Skin of body (tissue), 3 donors: ENCODE data around the gene SH2D7. TPM values are rescaled to one million over a fixed set of nuclear protein-coding genes. Genes with fewer than 3 reads are reported as not detected.
"Not testable (repeated sequence)": the region's sequence is repeated elsewhere in the genome, so short reads cannot be mapped to it uniquely, and the experiment has no call there.

Experiments
- DNase-seq: peaks from one replicate; lab custom pipeline; 2025; lab: John Stamatoyannopoulos, UW
- small RNA-seq: library from RNA; depleted of rRNA; stranded (forward); fragments of <200 nt; gene quantifications from one replicate; pipeline ENCODE3, GENCODE V24; 2014; ENCODE audit warnings: low replicate concordance
- total RNA-seq: library from RNA; depleted of rRNA; stranded (reverse); fragments of >200 nt; gene quantifications from one replicate; pipeline ENCODE4 v1.2.3, GENCODE V29; 2014

Gene SH2D7
- total RNA-seq, 1 donor from 2014 or later = not detected

- DNase-seq = peak; percentile 54
Observed at GRCh38 chr15:78131295-78132061, 39.1 kb downstream of the SH2D7 start, which contains the start of gene CIB2. Gene CIB2 (minus strand): TSS chr15:78131445. CDS start chr15:78131215, 230 bp downstream.

DNA sequence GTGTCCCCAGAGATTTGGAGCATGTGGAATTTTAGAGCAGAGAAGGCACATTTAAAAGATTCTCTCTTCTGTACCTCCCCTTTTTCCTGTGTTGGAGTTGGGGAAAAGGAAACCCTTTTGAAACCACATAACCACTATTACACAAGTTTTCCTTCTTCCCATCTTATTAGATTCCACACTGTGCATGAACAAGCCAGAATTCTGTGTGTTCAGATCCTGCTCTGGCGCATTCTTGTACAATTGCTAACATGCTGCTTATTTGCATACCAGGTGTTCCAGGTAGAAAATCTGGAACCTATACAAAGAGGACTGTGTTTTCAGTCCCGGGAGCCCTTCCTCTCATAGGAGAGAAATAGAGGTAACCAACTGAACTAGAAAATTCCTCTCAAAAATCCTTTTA, 41.4 kb downstream of the SH2D7 start:
- DNase-seq = peak; percentile 9

DNA sequence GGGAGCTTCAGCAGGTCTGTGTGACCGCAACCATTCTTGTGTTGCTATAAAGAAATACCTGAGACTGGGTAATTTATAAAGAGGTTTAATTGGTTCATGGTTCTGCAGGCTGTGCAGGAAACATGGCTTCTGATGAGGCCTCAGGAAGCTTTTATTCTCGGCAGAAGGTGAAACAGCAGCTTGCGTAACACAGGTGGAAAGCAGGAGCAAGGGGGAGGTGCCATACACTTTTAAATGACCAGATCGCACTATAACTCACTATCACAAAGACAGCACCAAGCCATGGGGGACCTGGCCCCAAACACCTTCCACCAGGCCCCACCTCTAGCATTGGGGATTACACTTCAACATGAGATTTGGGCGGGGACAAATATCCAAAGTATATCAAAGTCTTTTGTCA, 47.2 kb downstream of the SH2D7 start:
- DNase-seq = no peak

DNA sequence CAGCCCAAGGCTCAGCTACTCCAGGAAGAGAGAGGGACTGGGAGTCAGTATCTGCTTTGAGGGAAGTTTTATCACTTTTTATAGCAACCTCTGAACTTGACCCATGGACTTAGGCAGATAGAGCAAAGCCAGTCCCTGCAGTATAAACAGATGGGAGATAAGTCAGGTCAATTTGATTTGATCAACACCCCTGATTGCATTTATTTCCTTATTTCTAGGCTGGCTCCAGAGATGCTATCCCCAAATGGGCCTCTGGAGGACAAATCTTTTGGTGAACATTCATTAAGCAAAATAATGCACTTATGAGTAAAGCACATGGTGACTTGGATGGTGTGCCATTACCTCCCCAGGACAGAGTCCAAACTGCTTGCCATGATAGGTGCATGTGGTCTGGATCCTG, 47.9 kb downstream of the SH2D7 start:
- DNase-seq = no peak

GRCh38 chr15:78142332-78142731, 50.0 kb downstream of the SH2D7 start:
- DNase-seq = no peak

- no peak for DNase-seq
Observed at GRCh38 chr15:78146425-78147154, 54.2 kb downstream of the SH2D7 start.

GRCh38 chr15:78147566-78147965, 55.2 kb downstream of the SH2D7 start:
- DNase-seq = no peak

DNA sequence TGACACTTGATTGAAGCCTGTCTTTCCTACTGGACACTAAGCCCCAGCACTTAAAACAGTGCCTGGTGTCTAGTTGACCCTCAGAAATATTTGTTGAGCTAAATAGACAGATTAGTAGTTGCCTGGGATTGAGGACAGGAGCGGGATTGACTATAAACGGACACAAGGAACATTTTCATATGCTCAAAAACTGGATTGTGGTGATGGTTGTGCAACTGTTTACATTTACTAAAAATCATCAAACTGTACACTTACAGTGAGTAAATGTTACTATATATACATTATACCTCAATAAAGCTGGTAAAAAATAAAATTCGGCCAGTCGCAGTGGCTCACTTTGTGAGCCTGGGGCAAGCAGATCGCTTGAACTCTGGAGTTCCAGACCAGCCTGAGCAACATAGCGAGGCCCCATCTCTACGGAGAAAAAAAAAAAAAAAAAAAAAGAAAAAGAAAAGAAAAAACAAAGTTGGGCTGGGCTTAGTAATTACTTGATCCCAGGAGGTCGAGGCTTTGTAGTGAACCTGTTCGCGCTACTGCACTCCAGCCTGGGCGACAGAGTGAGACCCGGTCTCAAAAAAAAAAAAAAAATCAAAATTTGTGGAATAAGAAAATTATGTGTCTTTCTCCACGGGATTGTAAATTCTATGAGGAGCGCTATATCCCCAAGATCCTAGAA, 56.2 kb downstream of the SH2D7 start:
- DNase-seq = no peak

- DNase-seq = peak; percentile 96
Observed at GRCh38 chr15:78149068-78149804, 56.9 kb downstream of the SH2D7 start, which contains the start of gene IDH3A. Gene IDH3A (plus strand): TSS chr15:78149362. CDS start chr15:78149404, 42 bp downstream.

DNA sequence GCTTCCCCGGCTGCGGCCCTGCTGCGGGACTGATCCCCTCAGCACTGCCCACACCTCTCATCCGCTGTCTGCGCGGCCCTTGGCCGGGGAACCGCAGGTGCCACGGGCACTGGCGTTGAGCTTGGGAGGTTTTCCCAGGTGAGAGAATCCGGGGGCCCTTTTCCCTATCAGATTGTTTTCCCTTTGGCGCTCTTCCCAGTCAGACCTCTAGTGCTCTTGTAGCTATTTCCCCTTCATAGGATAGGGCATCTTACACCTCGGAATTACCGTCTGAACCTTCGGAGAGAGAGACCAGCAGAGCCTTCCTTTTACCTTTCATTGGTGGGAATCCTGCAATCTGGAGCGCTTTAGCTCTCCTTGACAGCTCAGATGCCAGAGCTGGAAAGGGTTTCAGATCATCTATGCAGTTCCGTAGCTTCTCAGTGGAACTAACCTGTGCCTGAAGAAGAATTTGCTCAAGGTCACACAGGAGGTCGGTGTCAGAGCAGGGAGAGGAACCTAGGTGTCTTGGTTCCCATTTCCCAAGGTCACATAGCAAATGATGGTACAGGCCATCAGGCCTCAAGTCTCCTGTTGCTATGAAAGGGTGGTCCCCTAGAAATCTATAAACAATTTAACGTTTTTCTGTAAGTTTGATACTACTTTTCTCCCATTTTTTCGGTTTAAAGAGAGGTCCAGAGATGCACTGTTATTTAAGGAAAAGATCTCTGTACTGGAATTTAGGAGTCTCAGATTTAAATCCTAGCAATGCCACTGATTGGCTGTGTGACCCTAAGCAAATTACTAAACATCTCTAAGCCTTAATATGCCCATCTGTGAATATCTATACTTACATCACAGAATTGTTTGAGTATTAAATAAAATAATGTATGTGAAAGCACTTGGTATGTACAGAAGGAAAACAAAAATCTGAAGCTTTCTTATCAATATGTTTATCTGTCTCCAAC, 57.7 kb downstream of the SH2D7 start:
- DNase-seq = no peak

DNA sequence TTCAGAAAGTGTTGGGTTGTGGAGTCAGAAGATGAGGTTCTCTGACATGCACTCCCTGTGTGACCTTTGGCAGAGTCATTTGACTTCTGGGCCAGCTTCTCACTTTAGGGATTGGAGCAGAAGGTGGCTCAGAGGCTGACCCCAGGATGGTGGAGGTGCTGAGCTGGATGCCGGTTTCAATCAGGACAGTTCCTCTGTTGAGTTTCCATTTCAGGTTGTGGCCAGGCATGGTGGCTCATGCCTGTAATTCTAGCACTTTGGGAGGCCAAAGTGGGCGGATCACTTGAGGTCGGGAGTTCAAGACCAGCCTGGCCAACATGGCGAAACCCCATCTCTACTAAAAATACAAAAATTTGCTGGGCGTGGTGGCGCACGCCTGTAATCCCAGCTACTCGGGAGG, 58.7 kb downstream of the SH2D7 start:
- not testable (repeated sequence) for DNase-seq

Small RNA genes lying within 50 kb of the gene (small RNA-seq; reads per million reads assigned to genes)
- gene RF00092 = not detected

Other genes with a start within 250 kb of the SH2D7 start
- 67.1 TPM for gene TBC1D2B, start 14.8 kb upstream of the SH2D7 start, total RNA-seq
- gene CIB2, start 38.9 kb downstream of the SH2D7 start, total RNA-seq = 8.7 TPM
- 40.0 TPM for gene IDH3A, start 56.8 kb downstream of the SH2D7 start, total RNA-seq
- 23.6 TPM for gene ACSBG1, start 142.0 kb downstream of the SH2D7 start, total RNA-seq
- gene DNAJA4, start 172.0 kb downstream of the SH2D7 start, total RNA-seq = 26.8 TPM
- 53.2 TPM for gene SKIC8, start 207.0 kb downstream of the SH2D7 start, total RNA-seq
- gene CRABP1, start 247.8 kb downstream of the SH2D7 start, total RNA-seq = 9.0 TPM